Ovary (tissue), 9 donors: Measurements from ENCODE around the gene EPB41L4B. TPM values are rescaled to one million over a fixed set of nuclear protein-coding genes. Genes with fewer than 3 reads are reported as not detected.
"Not testable (repeated sequence)": the region's sequence is repeated elsewhere in the genome, so short reads cannot be mapped to it uniquely, and the experiment has no call there.

Experiments
- DNase-seq, 5 donors: peaks; one replicate each; pipeline ENCODE4 v3.0.0-alpha.2; 2019 to 2020
- H3K27ac ChIP-seq, 2 donors: fragments of 200-600 bp; one replicate each; pipeline versions ENCODE4 v1.5.1 to v1.8.0; 2019 to 2022
- H3K27me3 ChIP-seq: fragments of 200-600 bp; one replicate; pipeline ENCODE4 v1.8.0; 2022
- H3K36me3 ChIP-seq: fragments of 200-600 bp; sonication (generic); one replicate; pipeline ENCODE4 v1.5.1; 2019
- H3K4me1 ChIP-seq: one replicate; pipeline ENCODE4 v1.8.1; 2013; ENCODE audit warnings: mild to moderate bottlenecking, moderate library complexity; ENCODE audit not compliant: insufficient read depth
- H3K4me3 ChIP-seq: fragments of 200-600 bp; sonication (generic); one replicate; pipeline ENCODE4 v1.5.1; 2017
- H3K9me3 ChIP-seq, 2 donors: fragments of 200-600 bp in 1 of 2; sonication (generic) in 1 of 2; one replicate each; pipeline versions ENCODE4 v1.5.1 to v1.8.1; 2013 to 2019; ENCODE audit warnings: mild to moderate bottlenecking in 1 of 2, moderate library complexity in 1 of 2
- CTCF ChIP-seq, 3 donors: fragments of 450-650 bp in 2 of 3; fragments of 200-600 bp in 1 of 3; IDR thresholded peaks; one replicate each; pipeline versions ENCODE4 v1.5.1 to v1.8.0; 2016 to 2022; ENCODE audit warnings: antibody characterized with exemption in 3 of 3, mild to moderate bottlenecking in 1 of 3
- EP300 ChIP-seq: sonication (generic); formaldehyde crosslinking; IDR thresholded peaks from one replicate; pipeline ENCODE4 v1.6.1; 2017; ENCODE audit warnings: antibody characterized with exemption
- POLR2A ChIP-seq: fragments of 450-650 bp; IDR thresholded peaks from one replicate; pipeline ENCODE4 v1.6.1; 2017; ENCODE audit warnings: antibody characterized with exemption, mild to moderate bottlenecking, moderate library complexity
- WGBS, 3 donors: extraction: QIAGEN DNeasy Blood & Tissue Kit in 1 of 3; methylation state at CpG; one replicate each; pipeline versions ENCODE4 v1.1.5 to v1.1.7; 2013 to 2017; 5-methylcytosine and 5-hydroxymethylcytosine counted together
- intact Hi-C, 4 donors: fragments of 100-400 bp; cut with DNase I; formaldehyde crosslinking; loops; one replicate each; pipeline versions ENCODE4 v1.11.0 to v1.15.1; 2022 to 2023
- polyA plus RNA-seq, 2 donors: library from polyadenylated mRNA; stranded (reverse); fragments of 200-250 nt in 1 of 2; fragments of 350-450 nt in 1 of 2; fragmentation: Illumina TruSeq in 1 of 2; extraction: RNeasy Lipid Tissue Mini Kit (QIAGEN cat#74804) in 1 of 2; gene quantifications; one replicate each; pipeline ENCODE4 v1.2.3, GENCODE V29; 2013 to 2014
- total RNA-seq, 7 donors: library from RNA; depleted of rRNA in 2 of 7; stranded (reverse); fragments of >200 nt in 2 of 7; fragmentation: NEBNext Ultra II Directional in 3 of 7; extraction: Animal tissue kit (Norgen Biotek cat#: 25700) in 3 of 7; gene quantifications; one replicate each; pipeline versions ENCODE4 v1.1.0 to v1.2.4, GENCODE V29; 2016 to 2023
- donor health status: DM: no; HTN: no; CAD: no; lungs with moderate emphysema.
- donor health status: DM: no; HTN: no; CAD: no.
- donor health status: Bipolar disorder and iron deficiency.
- donor health status: DM: yes; HTN: yes; CAD: no.
- donor health status: DM: no; HTN: no; CAD: no.
- donor health status: DM: yes; HTN: yes; CAD: no.

The EPB41L4B gene
- total and polyA plus RNA-seq, 9 donors, result 8.3 to 34.3 (median 14.0) TPM

GRCh38 chr9:109289931-109290330 is 30.9 kb downstream of the EPB41L4B start:
- Histone ChIP-seq H3K9me3 (no peaks in the 10 kb centered on the region), H3K27me3 (no peaks in the 10 kb centered on the region), H3K4me1 (peaks cover 4% of the 10 kb centered on the region), H3K27ac (no peak overlapping the region), H3K4me3 (no peak overlapping the region), H3K36me3 (no peaks in the 10 kb centered on the region)
- intact Hi-C loops, result no loop called here
- no peak for DNase-seq
- TF ChIP-seq EP300, result no peak
- no peak for TF ChIP-seq POLR2A
- no peak for TF ChIP-seq CTCF (IDR thresholded peaks at IDR 0.05)
- WGBS, 3 donors, result 92 to 95% (median 94%) methylated on average over 8 of the region's 8 CpGs

- WGBS, 3 donors, result 43 to 72% (median 64%) methylated on average over 5 of the region's 5 CpGs
- intact Hi-C loops, result no loop called here
- Histone ChIP-seq H3K4me1 (peaks cover 1% of the 10 kb centered on the region), H3K27ac (no peak overlapping the region), H3K27me3 (no peaks in the 10 kb centered on the region), H3K4me3 (no peak overlapping the region), H3K36me3 (no peaks in the 10 kb centered on the region), H3K9me3 (no peaks in the 10 kb centered on the region)
- no peak for DNase-seq
- TF ChIP-seq POLR2A (no peak), EP300 (no peak), CTCF (IDR thresholded peaks at IDR 0.05) (no peak)
Observed at GRCh38 chr9:109289186-109289585, 31.7 kb downstream of the EPB41L4B start.

- no peak for DNase-seq
- Histone ChIP-seq H3K4me1 (peaks cover 1% of the 10 kb centered on the region), H3K4me3 (no peak overlapping the region), H3K27me3 (no peaks in the 10 kb centered on the region), H3K27ac (no peak overlapping the region), H3K9me3 (no peaks in the 10 kb centered on the region), H3K36me3 (no peaks in the 10 kb centered on the region)
- intact Hi-C loops, result no loop called here
- TF ChIP-seq CTCF (IDR thresholded peaks at IDR 0.05), result no peak
- TF ChIP-seq EP300, result no peak
- TF ChIP-seq POLR2A, result no peak
Observed at GRCh38 chr9:109286981-109287380, 33.9 kb downstream of the EPB41L4B start.

- WGBS, 3 donors, result 83 to 90% (median 89%) methylated on average over 4 of the region's 4 CpGs
- no peak for TF ChIP-seq CTCF (IDR thresholded peaks at IDR 0.05)
- no peak for TF ChIP-seq POLR2A
- no peak for TF ChIP-seq EP300
- Histone ChIP-seq H3K27ac (no peak overlapping the region), H3K4me1 (peaks cover 1% of the 10 kb centered on the region), H3K36me3 (no peaks in the 10 kb centered on the region), H3K27me3 (no peaks in the 10 kb centered on the region), H3K4me3 (no peak overlapping the region), H3K9me3 (no peaks in the 10 kb centered on the region)
- no peak for DNase-seq
- intact Hi-C loops, result no loop called here
Observed at GRCh38 chr9:109286571-109286977, 34.3 kb downstream of the EPB41L4B start.

GRCh38 chr9:109283672-109284071 is 37.2 kb downstream of the EPB41L4B start:
- H3K9me3 ChIP-seq, H3K27ac ChIP-seq, intact Hi-C loops, H3K4me3 ChIP-seq, H3K27me3 ChIP-seq, DNase-seq, H3K4me1 ChIP-seq, H3K36me3 ChIP-seq: not testable (repeated sequence)
- 93 to 96% (median 96%) methylated on average over 2 of the region's 2 CpGs for WGBS, 3 donors
